Activated CD8-positive, alpha-beta T cell treated with anti-CD3 and anti-CD28 coated beads, Interleukin-2, amount 10 ng/mL, durations not matched to agents 7 days and 5 days (primary cell): ENCODE data around the gene KRT77. TPM values are rescaled to one million over a fixed set of nuclear protein-coding genes. Genes with fewer than 3 reads are reported as not detected.

Source experiments
- ATAC-seq: fragments of 150-1000 bp; cut with Tn5 transposase; one replicate; pipeline ENCODE4 v1.10.0; 2021; ENCODE audit warnings: moderate library complexity
- CTCF ChIA-PET: fragments of 350-600 bp; sonication (Branson Sonifier 250); formaldehyde crosslinking; loops from one replicate; lab custom pipeline; 2021; ENCODE audit warnings: antibody characterized with exemption; lab: Charles Lee
- POLR2A ChIA-PET: fragments of 350-600 bp; sonication (Branson Sonifier 250); formaldehyde crosslinking; loops from one replicate; lab custom pipeline; 2021; ENCODE audit warnings: antibody characterized with exemption; lab: Charles Lee
- DNase-seq: peaks from one replicate; pipeline ENCODE4 v3.0.0-alpha.2; 2020
- H3K27ac Mint-ChIP-seq: one replicate; pipeline ENCODE4 v1.8.0; 2021; ENCODE audit warnings: mild to moderate bottlenecking, mixed read lengths
- H3K27me3 Mint-ChIP-seq: one replicate; pipeline ENCODE4 v1.8.0; 2021; ENCODE audit warnings: low read depth, mixed read lengths
- H3K36me3 Mint-ChIP-seq: one replicate; pipeline ENCODE4 v1.8.0; 2021; ENCODE audit warnings: low read depth, mixed read lengths
- H3K4me1 Mint-ChIP-seq: one replicate; pipeline ENCODE4 v1.8.0; 2021; ENCODE audit warnings: low read depth, mixed read lengths
- H3K4me3 Mint-ChIP-seq: one replicate; pipeline ENCODE4 v1.8.0; 2021; ENCODE audit warnings: mild to moderate bottlenecking, mixed read lengths
- H3K9me3 Mint-ChIP-seq: one replicate; pipeline ENCODE4 v1.8.0; 2022; ENCODE audit warnings: mixed read lengths; ENCODE audit not compliant: insufficient read depth
- total RNA-seq, 2 experiments: library from RNA; stranded (reverse); gene quantifications; one replicate each; pipeline ENCODE4 v1.2.3, GENCODE V29; 2021

The KRT77 gene
- total RNA-seq, 2 experiments from 2014 or later: not detected

- H3K27me3 Mint-ChIP-seq: peaks cover 19% of the 10 kb centered on the region
- POLR2A ChIA-PET: no interaction called here
- ATAC-seq: no peak
- no peak for DNase-seq
- no peaks in the 10 kb centered on the region for H3K9me3 Mint-ChIP-seq
- no peaks in the 10 kb centered on the region for H3K36me3 Mint-ChIP-seq
- no peak overlapping the region for H3K4me3 Mint-ChIP-seq
- no peak overlapping the region for H3K27ac Mint-ChIP-seq
- no peaks in the 10 kb centered on the region for H3K4me1 Mint-ChIP-seq
- CTCF ChIA-PET: no interaction called here
Observed at GRCh38 chr12:52702338-52702737, 986 bp downstream of the KRT77 start.

GRCh38 chr12:52701281-52701680 lies 2.0 kb downstream of the KRT77 start:
- no peak overlapping the region for H3K27ac Mint-ChIP-seq
- no peaks in the 10 kb centered on the region for H3K36me3 Mint-ChIP-seq
- ChIA-PET CTCF (no interaction called here), POLR2A (no interaction called here)
- DNase-seq (no peak), ATAC-seq (no peak)
- no peaks in the 10 kb centered on the region for H3K9me3 Mint-ChIP-seq
- H3K4me1 Mint-ChIP-seq: no peaks in the 10 kb centered on the region
- H3K27me3 Mint-ChIP-seq: peaks cover 20% of the 10 kb centered on the region
- no peak overlapping the region for H3K4me3 Mint-ChIP-seq

DNA sequence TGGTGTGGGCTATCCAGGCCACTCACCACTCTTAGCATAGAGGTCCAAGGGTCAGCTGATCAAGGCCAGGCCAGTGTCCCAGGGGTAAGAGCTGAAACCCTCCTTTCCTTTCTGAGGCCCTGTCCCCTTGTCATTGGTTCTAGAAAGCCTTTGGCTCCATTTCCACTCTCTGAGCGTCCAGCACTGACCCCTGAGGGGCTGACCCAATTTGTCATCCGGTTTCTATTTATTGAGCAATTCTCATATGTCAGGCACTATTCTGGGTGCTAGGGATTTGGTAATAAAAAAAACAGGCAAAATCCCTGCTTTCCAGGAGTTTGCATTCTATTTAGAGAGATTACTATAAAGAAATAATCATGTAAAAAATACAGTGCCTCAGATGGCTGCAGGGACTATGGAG lies 3.4 kb downstream of the KRT77 start:
- no peaks in the 10 kb centered on the region for H3K4me1 Mint-ChIP-seq
- no peaks in the 10 kb centered on the region for H3K36me3 Mint-ChIP-seq
- ATAC-seq (no peak), DNase-seq (no peak)
- no peak overlapping the region for H3K27ac Mint-ChIP-seq
- CTCF ChIA-PET: no interaction called here
- H3K27me3 Mint-ChIP-seq: peaks cover 24% of the 10 kb centered on the region
- H3K9me3 Mint-ChIP-seq: no peaks in the 10 kb centered on the region
- POLR2A ChIA-PET: no interaction called here
- no peak overlapping the region for H3K4me3 Mint-ChIP-seq

DNA sequence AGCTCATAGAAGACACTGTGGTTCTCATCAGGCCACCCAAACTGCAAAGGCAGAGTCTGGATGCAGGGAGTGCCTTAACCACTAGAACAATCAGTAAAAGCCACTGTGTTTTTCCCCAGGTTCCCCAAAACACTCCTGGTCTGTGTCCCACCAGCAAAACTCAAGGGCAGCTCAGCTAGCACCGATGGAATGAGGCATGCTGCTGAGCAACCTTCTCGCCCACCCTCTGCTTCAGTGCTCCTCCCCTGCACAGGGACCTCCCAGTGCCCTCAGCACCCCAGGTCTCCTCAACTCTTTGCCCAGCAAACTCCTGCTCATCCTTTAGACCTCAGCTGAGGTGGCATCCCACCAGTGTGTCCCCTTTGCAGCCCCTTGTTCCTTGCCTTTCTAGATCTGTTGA lies 4.0 kb downstream of the KRT77 start:
- Mint-ChIP-seq H3K27ac (no peak overlapping the region), H3K4me3 (no peak overlapping the region), H3K4me1 (no peaks in the 10 kb centered on the region), H3K36me3 (no peaks in the 10 kb centered on the region), H3K9me3 (no peaks in the 10 kb centered on the region), H3K27me3 (peaks cover 26% of the 10 kb centered on the region)
- ATAC-seq (no peak), DNase-seq (no peak)
- CTCF ChIA-PET: no interaction called here
- POLR2A ChIA-PET: no interaction called here

DNA sequence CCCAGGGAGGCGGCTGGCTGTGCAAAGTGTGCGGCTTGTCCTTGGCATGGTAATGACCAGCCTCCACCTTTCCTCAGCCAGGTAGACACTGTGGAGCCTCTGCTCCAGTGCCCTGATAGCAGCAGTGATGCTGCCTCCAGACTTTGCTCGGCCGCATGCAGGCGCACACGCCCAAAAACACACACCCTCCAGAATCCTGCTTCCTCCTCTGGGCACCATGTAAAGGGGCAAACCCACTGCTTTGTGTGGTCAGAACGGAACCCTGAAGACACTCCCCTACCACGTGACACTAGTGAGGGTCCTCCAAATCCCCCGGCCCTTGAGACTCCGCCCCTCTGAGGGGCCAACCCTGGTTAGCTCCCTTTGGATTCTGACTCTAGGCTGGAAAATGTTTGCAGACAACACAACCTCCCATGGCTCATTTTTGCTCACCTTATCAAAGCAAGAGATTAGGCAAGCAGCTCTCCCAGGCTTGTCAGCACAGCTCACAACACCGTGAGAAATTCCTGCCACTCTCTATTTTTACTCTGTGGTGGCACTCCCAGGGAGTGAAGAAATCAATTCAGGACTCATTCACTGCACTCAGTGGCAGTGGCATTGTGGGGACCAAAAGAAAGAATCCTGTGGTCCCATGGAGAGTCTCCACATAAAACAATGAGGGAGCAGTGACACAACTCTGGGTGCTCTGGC lies 4.5 kb downstream of the KRT77 start:
- H3K27ac Mint-ChIP-seq: no peak overlapping the region
- H3K27me3 Mint-ChIP-seq: peaks cover 24% of the 10 kb centered on the region
- DNase-seq (no peak), ATAC-seq (no peak)
- ChIA-PET POLR2A (no interaction called here), CTCF (no interaction called here)
- no peaks in the 10 kb centered on the region for H3K4me1 Mint-ChIP-seq
- H3K4me3 Mint-ChIP-seq: no peak overlapping the region
- H3K9me3 Mint-ChIP-seq: no peaks in the 10 kb centered on the region
- H3K36me3 Mint-ChIP-seq: no peaks in the 10 kb centered on the region

DNA sequence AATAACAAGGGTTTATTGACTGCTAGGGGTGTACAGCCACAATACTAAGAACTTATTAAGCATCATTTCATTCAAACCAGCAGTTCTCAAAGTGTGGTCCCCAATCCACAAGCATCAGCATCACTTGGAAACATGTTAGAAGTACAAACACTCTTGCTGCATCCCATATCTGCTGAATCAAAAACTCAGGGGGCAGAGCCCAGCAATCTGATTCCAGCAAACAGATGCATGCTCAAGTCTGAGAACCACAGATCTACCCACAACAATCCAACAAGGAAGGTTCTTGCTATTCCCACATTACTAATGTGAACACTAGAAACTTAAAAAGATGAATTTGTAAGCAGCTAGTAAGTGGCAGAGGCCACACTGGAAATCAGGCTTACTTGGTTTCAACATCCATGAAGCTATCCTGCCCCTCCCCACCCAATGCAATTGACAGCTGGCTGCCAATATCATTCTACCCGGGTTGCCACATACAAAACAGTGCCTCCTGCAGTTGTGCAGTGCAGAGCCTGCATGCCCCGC lies 6.2 kb downstream of the KRT77 start:
- ChIA-PET CTCF (interaction anchor here (0.6 kb wide), 1 partner anchor 313 kb away, joined by 3 read pairs; no protein-coding TSS in a partner anchor), POLR2A (no interaction called here)
- no peak overlapping the region for H3K4me3 Mint-ChIP-seq
- H3K4me1 Mint-ChIP-seq: no peaks in the 10 kb centered on the region
- no peak overlapping the region for H3K27ac Mint-ChIP-seq
- no peaks in the 10 kb centered on the region for H3K9me3 Mint-ChIP-seq
- H3K36me3 Mint-ChIP-seq: no peaks in the 10 kb centered on the region
- DNase-seq: no peak
- peaks cover 30% of the 10 kb centered on the region for H3K27me3 Mint-ChIP-seq
- no peak for ATAC-seq

GRCh38 chr12:52696588-52696987 lies 6.7 kb downstream of the KRT77 start:
- Mint-ChIP-seq H3K9me3 (no peaks in the 10 kb centered on the region), H3K27me3 (peaks cover 35% of the 10 kb centered on the region), H3K36me3 (no peaks in the 10 kb centered on the region), H3K27ac (no peak overlapping the region), H3K4me1 (peaks cover 2% of the 10 kb centered on the region), H3K4me3 (no peak overlapping the region)
- POLR2A ChIA-PET: no interaction called here
- no peak for ATAC-seq
- CTCF ChIA-PET: no interaction called here
- no peak for DNase-seq

GRCh38 chr12:52695039-52695438 lies 8.3 kb downstream of the KRT77 start:
- no peak for ATAC-seq
- no peak for DNase-seq
- Mint-ChIP-seq H3K4me1 (peaks cover 16% of the 10 kb centered on the region), H3K4me3 (no peak overlapping the region), H3K27ac (no peak overlapping the region), H3K9me3 (no peaks in the 10 kb centered on the region), H3K36me3 (no peaks in the 10 kb centered on the region), H3K27me3 (peaks cover 47% of the 10 kb centered on the region)
- CTCF ChIA-PET: no interaction called here
- POLR2A ChIA-PET: no interaction called here

- ATAC-seq (no peak), DNase-seq (no peak)
- ChIA-PET CTCF (no interaction called here), POLR2A (no interaction called here)
- peaks cover 20% of the 10 kb centered on the region for H3K4me1 Mint-ChIP-seq
- H3K4me3 Mint-ChIP-seq: no peak overlapping the region
- no peaks in the 10 kb centered on the region for H3K9me3 Mint-ChIP-seq
- no peak overlapping the region for H3K27ac Mint-ChIP-seq
- peaks cover 51% of the 10 kb centered on the region for H3K27me3 Mint-ChIP-seq
- H3K36me3 Mint-ChIP-seq: no peaks in the 10 kb centered on the region
Observed at GRCh38 chr12:52694151-52694550, 9.2 kb downstream of the KRT77 start.

- Mint-ChIP-seq H3K27me3 (peaks cover 58% of the 10 kb centered on the region), H3K27ac (no peak overlapping the region), H3K36me3 (no peaks in the 10 kb centered on the region), H3K4me3 (no peak overlapping the region), H3K9me3 (no peaks in the 10 kb centered on the region), H3K4me1 (peaks cover 20% of the 10 kb centered on the region)
- DNase-seq: no peak
- POLR2A ChIA-PET: no interaction called here
- CTCF ChIA-PET: interaction anchor here (1.0 to 1.3 kb wide), 3 partner anchors 28 to 192 kb away, joined by 3 read pairs; no protein-coding TSS in a partner anchor
- no peak for ATAC-seq
Observed at GRCh38 chr12:52693261-52693660, 10.1 kb downstream of the KRT77 start.

GRCh38 chr12:52692254-52692653 lies 11.1 kb downstream of the KRT77 start:
- DNase-seq (no peak), ATAC-seq (no peak)
- no peak overlapping the region for H3K4me3 Mint-ChIP-seq
- no peak overlapping the region for H3K27ac Mint-ChIP-seq
- ChIA-PET POLR2A (no interaction called here), CTCF (interaction anchor here (1.0 to 1.7 kb wide), 5 partner anchors 29 to 193 kb away, joined by 3 to 9 read pairs (median 3); no protein-coding TSS in a partner anchor)
- H3K36me3 Mint-ChIP-seq: no peaks in the 10 kb centered on the region
- H3K27me3 Mint-ChIP-seq: peaks cover 63% of the 10 kb centered on the region
- H3K4me1 Mint-ChIP-seq: peaks cover 28% of the 10 kb centered on the region
- no peaks in the 10 kb centered on the region for H3K9me3 Mint-ChIP-seq

GRCh38 chr12:52691841-52692150 lies 11.5 kb downstream of the KRT77 start:
- no peaks in the 10 kb centered on the region for H3K9me3 Mint-ChIP-seq
- H3K27ac Mint-ChIP-seq: no peak overlapping the region
- H3K36me3 Mint-ChIP-seq: no peaks in the 10 kb centered on the region
- no peak for ATAC-seq
- CTCF ChIA-PET: interaction anchor here (1.2 to 1.7 kb wide), 3 partner anchors 106 to 193 kb away, joined by 3 to 9 read pairs (median 6); no protein-coding TSS in a partner anchor
- H3K4me1 Mint-ChIP-seq: peaks cover 29% of the 10 kb centered on the region
- H3K4me3 Mint-ChIP-seq: no peak overlapping the region
- POLR2A ChIA-PET: no interaction called here
- DNase-seq: no peak
- H3K27me3 Mint-ChIP-seq: peaks cover 66% of the 10 kb centered on the region
